Nephron (organoid): ENCODE results near the gene PTPN21.

Experiments
- H3K27ac Mint-ChIP-seq, 3 experiments: 2 replicates each; pipeline ENCODE4 v1.8.0; 2020; ENCODE audit warnings: mixed read lengths in 3 of 3, mild to moderate bottlenecking in 2 of 3, moderate library complexity in 1 of 3
- H3K27me3 Mint-ChIP-seq: 2 replicates; pipeline ENCODE4 v1.8.0; 2021; ENCODE audit warnings: low read depth, mild to moderate bottlenecking, moderate library complexity, mixed read lengths
- H3K36me3 Mint-ChIP-seq: 2 replicates; pipeline ENCODE4 v1.8.0; 2020; ENCODE audit warnings: low read depth, mixed read lengths
- H3K4me1 Mint-ChIP-seq: 2 replicates; pipeline ENCODE4 v1.8.0; 2020; ENCODE audit warnings: mixed read lengths
- H3K4me3 Mint-ChIP-seq, 3 experiments: 2 replicates each; pipeline ENCODE4 v1.8.0; 2020; ENCODE audit warnings: mild to moderate bottlenecking in 3 of 3, mixed read lengths in 3 of 3, moderate library complexity in 2 of 3
- H3K9me3 Mint-ChIP-seq: 2 replicates; pipeline ENCODE4 v1.8.0; 2020; ENCODE audit warnings: mixed read lengths
- TF ChIP-seq, protein P1 (sequence below), 3 experiments: fragments of 200-600 bp; sonication (generic); IDR thresholded peaks; one replicate each; pipeline ENCODE4 v1.5.0; 2021; ENCODE audit warnings: antibody characterized with exemption in 3 of 3; ENCODE audit not compliant: unreplicated experiment in 3 of 3

Gene PTPN21

DNA sequence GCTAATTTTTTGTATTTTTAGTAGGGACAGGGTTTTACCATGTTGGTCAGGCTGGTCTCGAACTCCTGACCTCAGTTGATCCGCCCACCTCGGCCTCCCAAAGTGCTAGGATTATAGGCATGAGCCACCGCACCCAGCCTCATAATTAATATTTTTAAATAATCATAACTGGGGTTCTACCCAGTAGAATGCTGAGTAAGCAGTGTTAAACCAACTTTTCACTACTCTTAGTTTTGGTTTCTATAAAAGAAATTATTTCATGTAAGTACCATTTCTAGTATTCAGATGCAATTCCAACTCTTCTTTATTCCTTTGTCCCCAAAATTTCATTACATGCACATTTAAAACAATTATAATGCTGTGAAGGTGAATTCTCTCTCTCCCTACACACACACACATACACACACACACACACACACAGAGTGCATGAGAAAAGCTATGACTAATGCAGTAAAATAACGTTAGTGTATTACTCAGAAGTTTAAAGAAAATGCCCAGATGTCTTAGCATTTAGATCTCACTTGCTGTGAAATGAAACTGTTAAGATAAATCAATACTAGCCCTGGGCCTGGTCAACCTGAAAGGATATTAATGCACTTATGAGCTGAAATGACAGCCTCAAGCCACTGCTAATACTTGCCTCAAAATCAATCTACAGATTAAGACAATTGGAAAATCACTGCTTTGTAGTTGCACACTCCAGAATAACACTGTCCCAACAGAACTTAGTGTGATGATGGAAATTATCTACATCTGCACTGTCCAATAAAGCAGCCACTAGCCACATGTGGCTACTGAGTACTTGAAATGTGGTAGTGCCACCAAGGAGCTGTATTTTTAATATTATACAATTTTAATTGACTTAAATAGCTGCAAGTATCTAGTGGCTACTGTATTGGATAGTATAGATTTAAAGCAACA is 36.0 kb downstream of the PTPN21 start:
- H3K27ac Mint-ChIP-seq, result peak overlapping the region; percentile 51 to 72 (median 56)
- H3K4me1 Mint-ChIP-seq, result peaks cover 29% of the 10 kb centered on the region
- TF ChIP-seq, protein P1, sequence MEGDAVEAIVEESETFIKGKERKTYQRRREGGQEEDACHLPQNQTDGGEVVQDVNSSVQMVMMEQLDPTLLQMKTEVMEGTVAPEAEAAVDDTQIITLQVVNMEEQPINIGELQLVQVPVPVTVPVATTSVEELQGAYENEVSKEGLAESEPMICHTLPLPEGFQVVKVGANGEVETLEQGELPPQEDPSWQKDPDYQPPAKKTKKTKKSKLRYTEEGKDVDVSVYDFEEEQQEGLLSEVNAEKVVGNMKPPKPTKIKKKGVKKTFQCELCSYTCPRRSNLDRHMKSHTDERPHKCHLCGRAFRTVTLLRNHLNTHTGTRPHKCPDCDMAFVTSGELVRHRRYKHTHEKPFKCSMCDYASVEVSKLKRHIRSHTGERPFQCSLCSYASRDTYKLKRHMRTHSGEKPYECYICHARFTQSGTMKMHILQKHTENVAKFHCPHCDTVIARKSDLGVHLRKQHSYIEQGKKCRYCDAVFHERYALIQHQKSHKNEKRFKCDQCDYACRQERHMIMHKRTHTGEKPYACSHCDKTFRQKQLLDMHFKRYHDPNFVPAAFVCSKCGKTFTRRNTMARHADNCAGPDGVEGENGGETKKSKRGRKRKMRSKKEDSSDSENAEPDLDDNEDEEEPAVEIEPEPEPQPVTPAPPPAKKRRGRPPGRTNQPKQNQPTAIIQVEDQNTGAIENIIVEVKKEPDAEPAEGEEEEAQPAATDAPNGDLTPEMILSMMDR (IDR thresholded peaks at IDR 0.05; ENCODE audit: unreplicated experiment in 3 of 3), result no peak
- H3K36me3 Mint-ChIP-seq, result peaks cover 28% of the 10 kb centered on the region
- no peak overlapping the region for H3K4me3 Mint-ChIP-seq
- H3K9me3 Mint-ChIP-seq, result peaks cover 10% of the 10 kb centered on the region
- no peaks in the 10 kb centered on the region for H3K27me3 Mint-ChIP-seq

DNA sequence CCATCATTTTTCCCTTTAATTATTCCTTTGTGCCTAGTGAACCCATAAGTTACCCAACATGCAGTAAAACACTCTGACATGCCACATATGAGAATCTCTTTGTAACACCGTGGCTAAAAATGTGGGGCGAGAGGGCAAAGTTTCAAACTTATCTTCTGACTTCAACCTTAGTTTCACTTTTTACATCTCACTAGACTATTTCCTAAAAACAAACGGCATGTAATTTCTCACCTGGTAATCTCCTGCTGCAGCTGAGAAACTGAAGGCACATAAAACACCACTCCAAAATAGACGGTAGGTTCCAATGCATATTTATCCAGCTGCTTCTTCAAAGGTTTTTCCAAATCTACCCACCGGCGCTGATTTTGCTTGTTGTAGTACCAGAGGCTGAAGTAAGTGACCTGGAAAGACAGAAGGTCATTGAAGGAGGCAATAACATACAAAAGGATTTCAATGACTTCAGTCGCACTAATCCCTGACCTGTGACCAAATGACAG is 37.9 kb downstream of the PTPN21 start:
- Mint-ChIP-seq H3K4me1 (peaks cover 26% of the 10 kb centered on the region), H3K36me3 (peaks cover 16% of the 10 kb centered on the region), H3K4me3 (peak overlapping the region in 2 of 3 experiments; percentile 16 to 22), H3K9me3 (no peaks in the 10 kb centered on the region), H3K27me3 (no peaks in the 10 kb centered on the region), H3K27ac (peak overlapping the region; percentile 84 to 94 (median 87))
- TF ChIP-seq, protein P1 (IDR thresholded peaks at IDR 0.05; ENCODE audit: unreplicated experiment in 3 of 3), result no peak

DNA sequence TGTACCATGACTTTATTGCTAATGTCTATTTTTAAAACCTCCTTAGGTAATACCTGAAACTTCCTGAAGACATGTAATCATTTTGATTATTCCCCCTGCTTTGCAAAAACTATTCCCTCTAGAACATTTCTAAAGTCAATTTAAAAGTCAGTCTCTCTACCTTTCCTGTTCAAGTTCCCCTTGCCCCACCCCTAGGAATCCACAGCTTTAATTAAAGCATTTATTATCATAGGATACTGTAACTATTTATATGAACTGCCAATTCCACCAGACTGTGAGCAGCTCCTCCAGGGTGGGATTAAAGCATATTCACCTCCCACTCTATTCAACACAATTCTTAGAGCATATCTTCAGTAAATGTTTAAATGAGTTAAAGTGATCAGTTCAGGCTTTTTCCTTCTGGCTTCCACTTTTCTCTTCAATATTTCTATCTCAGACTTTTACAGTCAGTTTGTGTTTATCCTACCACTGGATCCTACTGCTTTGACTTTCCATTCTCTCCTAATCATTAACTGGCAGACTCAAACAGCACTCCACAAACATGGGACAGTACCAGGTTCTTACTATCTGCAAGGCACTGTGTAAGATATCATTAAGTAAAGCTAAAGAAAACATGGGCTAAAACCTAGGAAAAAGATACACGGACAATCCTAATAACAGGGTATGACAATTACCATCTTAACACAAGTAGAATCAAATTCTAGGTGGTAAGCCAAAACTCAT is 39.1 kb downstream of the PTPN21 start:
- Mint-ChIP-seq H3K36me3 (peaks cover 19% of the 10 kb centered on the region), H3K9me3 (no peaks in the 10 kb centered on the region), H3K4me3 (peak overlapping the region in 2 of 3 experiments; percentile 18 to 44), H3K27ac (peak overlapping the region; percentile 84 to 94 (median 87)), H3K27me3 (no peaks in the 10 kb centered on the region), H3K4me1 (peaks cover 26% of the 10 kb centered on the region)
- TF ChIP-seq, protein P1 (IDR thresholded peaks at IDR 0.05; ENCODE audit: unreplicated experiment in 3 of 3), result no peak

DNA sequence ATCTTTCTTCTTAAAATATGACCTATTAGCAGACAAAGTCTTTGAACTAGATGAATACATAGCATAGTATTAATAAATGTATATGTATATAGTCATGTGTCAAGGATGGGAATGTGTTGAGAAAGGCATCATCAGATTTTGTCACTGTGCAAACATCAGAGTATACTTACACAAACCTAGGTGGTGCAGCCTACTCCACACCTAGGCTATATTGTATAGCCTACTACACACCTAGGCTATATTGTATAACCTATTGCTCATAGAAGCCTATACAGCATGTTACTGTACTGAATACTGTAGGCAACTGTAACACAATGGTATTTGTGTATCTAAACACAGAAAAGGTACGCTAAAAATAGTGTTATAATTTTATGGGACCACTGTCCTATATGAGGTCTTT is 47.6 kb downstream of the PTPN21 start:
- H3K4me1 Mint-ChIP-seq, result no peaks in the 10 kb centered on the region
- TF ChIP-seq, protein P1 (IDR thresholded peaks at IDR 0.05; ENCODE audit: unreplicated experiment in 3 of 3), result no peak
- H3K27ac Mint-ChIP-seq, result no peak overlapping the region
- H3K36me3 Mint-ChIP-seq, result peaks cover 23% of the 10 kb centered on the region
- H3K9me3 Mint-ChIP-seq, result no peaks in the 10 kb centered on the region
- H3K27me3 Mint-ChIP-seq, result no peaks in the 10 kb centered on the region
- H3K4me3 Mint-ChIP-seq, result no peak overlapping the region

DNA sequence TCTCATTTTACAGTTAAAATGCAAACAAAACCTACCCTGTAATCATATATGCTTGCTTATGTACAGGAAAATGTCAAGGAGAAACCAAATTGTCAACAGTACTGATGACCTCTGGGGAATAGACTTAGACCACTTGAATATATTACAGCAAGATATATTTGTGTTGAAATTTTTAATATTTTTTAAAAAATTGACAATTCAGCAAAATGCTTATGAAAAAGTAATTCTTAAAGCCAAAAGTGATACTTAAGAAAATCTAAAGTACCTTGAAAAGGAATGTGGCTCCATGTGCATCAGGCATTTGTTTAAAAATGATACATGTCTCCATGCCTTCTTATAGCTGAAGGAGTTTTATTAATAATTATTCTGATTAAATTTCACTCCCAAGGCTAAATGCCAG is 49.2 kb downstream of the PTPN21 start:
- no peak overlapping the region for H3K4me3 Mint-ChIP-seq
- H3K9me3 Mint-ChIP-seq, result no peaks in the 10 kb centered on the region
- H3K4me1 Mint-ChIP-seq, result no peaks in the 10 kb centered on the region
- H3K27me3 Mint-ChIP-seq, result no peaks in the 10 kb centered on the region
- TF ChIP-seq, protein P1 (IDR thresholded peaks at IDR 0.05; ENCODE audit: unreplicated experiment in 3 of 3), result no peak
- no peak overlapping the region for H3K27ac Mint-ChIP-seq
- peaks cover 31% of the 10 kb centered on the region for H3K36me3 Mint-ChIP-seq
